Heart right ventricle (tissue), 16 donors: ENCODE measurements around the gene FBXO8. TPM values are rescaled to one million over a fixed set of nuclear protein-coding genes. Genes with fewer than 3 reads are reported as not detected.

Experiments used
- ATAC-seq, 8 donors: fragments of 200-7000 bp; cut with Tn5 transposase; one replicate each; pipeline ENCODE4 v1.9.1; 2020; ENCODE audit warnings: mild to moderate bottlenecking in 8 of 8, moderate library complexity in 8 of 8, moderate number of reproducible peaks in 1 of 8
- DNase-seq, 2 donors: peaks; one replicate each; pipeline ENCODE4 v3.0.0-alpha.2; 2020
- H3K27ac ChIP-seq, 10 donors: fragments of 200-600 bp; sonication (generic) in 2 of 10; one replicate each; pipeline versions ENCODE4 v1.5.0 to v1.8.0; 2020 to 2022; ENCODE audit warnings: mild to moderate bottlenecking in 3 of 10
- H3K27me3 ChIP-seq, 7 donors: fragments of 200-600 bp; one replicate each; pipeline ENCODE4 v1.8.0; 2021 to 2022; ENCODE audit warnings: mild to moderate bottlenecking in 2 of 7
- H3K36me3 ChIP-seq, 9 donors: fragments of 200-600 bp; sonication (generic) in 1 of 9; one replicate each; pipeline versions ENCODE4 v1.5.0 to v1.8.0; 2020 to 2022; ENCODE audit warnings: mild to moderate bottlenecking in 2 of 9
- H3K4me1 ChIP-seq, 9 donors: fragments of 200-600 bp; sonication (generic) in 1 of 9; one replicate each; pipeline versions ENCODE4 v1.5.0 to v1.8.0; 2020 to 2022; ENCODE audit warnings: mild to moderate bottlenecking in 4 of 9
- H3K4me3 ChIP-seq, 10 donors: fragments of 200-600 bp; sonication (generic) in 2 of 10; one replicate each; pipeline versions ENCODE4 v1.5.0 to v1.8.0; 2020 to 2022; ENCODE audit warnings: mild to moderate bottlenecking in 7 of 10, moderate library complexity in 2 of 10
- H3K9me3 ChIP-seq, 11 donors: fragments of 200-600 bp in 10 of 11; sonication (generic) in 2 of 11; one replicate each; pipeline versions ENCODE4 v1.5.0 to v1.8.0; 2013 to 2022; ENCODE audit warnings: mild to moderate bottlenecking in 2 of 11, control low read depth in 1 of 11, moderate library complexity in 1 of 11
- WGBS, 2 donors: extraction: QIAGEN DNeasy Blood & Tissue Kit; methylation state at CpG; one replicate each; pipeline ENCODE4 v1.1.7; 2013; ENCODE audit warnings: inconsistent platforms in 1 of 2; 5-methylcytosine and 5-hydroxymethylcytosine counted together
- intact Hi-C, 10 donors: fragments of 100-400 bp; cut with DNase I; formaldehyde crosslinking; loops; one replicate each; pipeline versions ENCODE4 v1.11.1 to v1.14.2; 2022
- polyA plus RNA-seq, 2 donors: library from polyadenylated mRNA; stranded (reverse); fragments of 200-250 nt; gene quantifications; one replicate each; pipeline ENCODE4 v1.2.3, GENCODE V29; 2013
- total RNA-seq, 10 donors: library from RNA; stranded (reverse); fragmentation: NEBNext Ultra II Directional in 3 of 10; extraction: Animal tissue kit (Norgen Biotek cat#: 25700) in 3 of 10; gene quantifications; one replicate each; pipeline versions ENCODE4 v1.2.1 to v1.2.4, GENCODE V29; 2021 to 2023
- TF ChIP-seq, protein P1 (sequence below), 9 donors: fragments of 200-600 bp; sonication (generic) in 2 of 9; IDR thresholded peaks; one replicate each; pipeline versions ENCODE4 v1.5.0 to v1.8.0; 2021 to 2022; ENCODE audit warnings: antibody characterized with exemption in 9 of 9, mild to moderate bottlenecking in 5 of 9, moderate library complexity in 1 of 9
- donor health status: Arrhythmogenic right ventricular cardiomyopathy.
- donor health status: ischemic (EF 13 %, LVEDD 7.1; RV severe dilation, severe dysfunction).
- donor health status: healthy with polysubstance abuse.
- donor health status: DM: no; HTN: yes; CAD: no.
- donor health status: DM: no; HTN: no; CAD: no.
- donor health status: ischemic (EF 25% LVEDD 6.9; RV normal size, moderate dysfunction).
- donor health status: ischemic (EF 25% LVEDD 5.7; RV mildly dilated, moderate dysfunction).
- donor health status: healthy.
- donor health status: DM: yes; HTN: yes; CAD: no.
- donor health status: Ischemic cardiomyopathy.
- donor health status: ischemic (EF 35%, LVEDD 5.7; RV mildly dilated, moderate dysfunction).
- donor health status: nonischemic (EF 11% LVEDD 7.7; RV severe dilation, severe dysfunction).
- donor health status: DM: yes; HTN: yes; CAD: no.
- donor health status: PGD.
- donor health status: ischemic (EF 29% LVEDD 5.4; RV normal size, mild dysfunction).
- donor health status: nonischemic (EF 23%, LVEDD 6.1; RV moderate dilation, normal function).

FBXO8 gene
- total and polyA plus RNA-seq, 12 donors = 18.3 to 40.0 (median 27.4) TPM

- 66 to 67% methylated on average over 2 of the region's 2 CpGs for WGBS, 2 donors
- ATAC-seq (no peak), DNase-seq (no peak)
- Histone ChIP-seq H3K4me1 (no peaks in the 10 kb centered on the region), H3K36me3 (peaks cover 0 to 69% (median 0%) of the 10 kb centered on the region in 9 donors), H3K9me3 (no peaks in the 10 kb centered on the region), H3K27me3 (no peaks in the 10 kb centered on the region), H3K27ac (no peak overlapping the region), H3K4me3 (no peak overlapping the region)
- intact Hi-C loops = loop anchor here in 7 of 10 donors (5.0 to 10.0 kb wide), 5 partner anchors 82 to 1002 kb away; no protein-coding TSS in a partner anchor
- TF ChIP-seq, protein P1, sequence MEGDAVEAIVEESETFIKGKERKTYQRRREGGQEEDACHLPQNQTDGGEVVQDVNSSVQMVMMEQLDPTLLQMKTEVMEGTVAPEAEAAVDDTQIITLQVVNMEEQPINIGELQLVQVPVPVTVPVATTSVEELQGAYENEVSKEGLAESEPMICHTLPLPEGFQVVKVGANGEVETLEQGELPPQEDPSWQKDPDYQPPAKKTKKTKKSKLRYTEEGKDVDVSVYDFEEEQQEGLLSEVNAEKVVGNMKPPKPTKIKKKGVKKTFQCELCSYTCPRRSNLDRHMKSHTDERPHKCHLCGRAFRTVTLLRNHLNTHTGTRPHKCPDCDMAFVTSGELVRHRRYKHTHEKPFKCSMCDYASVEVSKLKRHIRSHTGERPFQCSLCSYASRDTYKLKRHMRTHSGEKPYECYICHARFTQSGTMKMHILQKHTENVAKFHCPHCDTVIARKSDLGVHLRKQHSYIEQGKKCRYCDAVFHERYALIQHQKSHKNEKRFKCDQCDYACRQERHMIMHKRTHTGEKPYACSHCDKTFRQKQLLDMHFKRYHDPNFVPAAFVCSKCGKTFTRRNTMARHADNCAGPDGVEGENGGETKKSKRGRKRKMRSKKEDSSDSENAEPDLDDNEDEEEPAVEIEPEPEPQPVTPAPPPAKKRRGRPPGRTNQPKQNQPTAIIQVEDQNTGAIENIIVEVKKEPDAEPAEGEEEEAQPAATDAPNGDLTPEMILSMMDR (IDR thresholded peaks at IDR 0.05) = no peak
Measured at GRCh38 chr4:174316954-174317353, 33.5 kb upstream of the FBXO8 start.

DNA sequence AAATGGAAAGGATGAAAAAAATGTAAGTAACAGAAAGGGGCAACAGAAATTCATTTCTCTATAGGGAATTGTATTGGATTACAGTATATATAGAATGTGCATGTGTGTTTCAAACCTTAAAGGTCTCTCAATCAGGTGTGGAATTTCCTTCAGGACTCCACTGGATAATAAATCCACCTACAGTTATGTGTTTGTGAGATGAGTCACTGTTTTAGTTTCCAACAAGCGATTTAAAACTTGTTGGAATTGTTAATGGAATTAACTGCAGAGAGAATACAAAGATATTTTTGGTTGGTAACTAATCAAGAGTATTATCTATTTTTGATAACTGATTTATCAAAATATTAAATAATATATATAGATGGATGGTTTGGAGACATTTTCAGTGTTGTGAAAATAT lies 33.1 kb upstream of the FBXO8 start:
- Histone ChIP-seq H3K27ac (no peak overlapping the region), H3K9me3 (no peaks in the 10 kb centered on the region), H3K4me1 (no peaks in the 10 kb centered on the region), H3K36me3 (peaks cover 0 to 73% (median 3%) of the 10 kb centered on the region in 9 donors), H3K4me3 (no peak overlapping the region), H3K27me3 (no peaks in the 10 kb centered on the region)
- 83 to 91% methylated on average over 1 of the region's 1 CpG for WGBS, 2 donors
- no peak for ATAC-seq
- TF ChIP-seq, protein P1 (IDR thresholded peaks at IDR 0.05) = no peak
- DNase-seq = no peak
- intact Hi-C loops = loop anchor here in 7 of 10 donors (5.0 to 10.0 kb wide), 5 partner anchors 82 to 1002 kb away; no protein-coding TSS in a partner anchor

- TF ChIP-seq, protein P1 (IDR thresholded peaks at IDR 0.05) = no peak
- DNase-seq (no peak), ATAC-seq (peak in 1 of 8 donors; percentile 25)
- Histone ChIP-seq H3K9me3 (no peaks in the 10 kb centered on the region), H3K27me3 (no peaks in the 10 kb centered on the region), H3K4me1 (no peaks in the 10 kb centered on the region), H3K27ac (peak overlapping the region in 1 of 10 donors; percentile 28), H3K36me3 (peaks cover 0 to 85% (median 6%) of the 10 kb centered on the region in 9 donors), H3K4me3 (no peak overlapping the region)
- intact Hi-C loops = loop anchor here in 7 of 10 donors (5.0 to 10.0 kb wide), 5 partner anchors 80 to 1000 kb away; no protein-coding TSS in a partner anchor
- WGBS, 2 donors = 86 to 89% methylated on average over 3 of the region's 3 CpGs
Measured at GRCh38 chr4:174314770-174315169, 31.3 kb upstream of the FBXO8 start.

DNA sequence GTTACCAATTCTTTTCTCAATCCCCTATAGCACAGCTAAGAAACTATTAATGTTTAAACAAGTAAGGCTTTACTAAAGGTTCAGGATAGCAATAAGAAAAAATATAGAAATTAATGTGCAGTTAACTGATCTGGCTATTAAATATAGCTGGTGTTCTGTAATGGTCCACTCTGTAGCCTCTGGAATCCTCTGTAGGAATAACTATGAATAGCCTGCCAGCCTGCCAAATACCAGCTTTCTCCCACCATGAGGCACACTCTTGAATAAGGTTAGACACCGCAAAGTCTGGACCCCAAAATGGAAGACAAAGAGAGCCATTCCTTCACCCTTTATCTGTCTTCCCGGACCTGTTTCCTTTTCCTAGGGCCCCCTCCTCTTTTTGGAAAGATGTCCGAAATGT lies 30.8 kb upstream of the FBXO8 start:
- peaks cover 0 to 88% (median 6%) of the 10 kb centered on the region in 9 donors for H3K36me3 ChIP-seq
- no peaks in the 10 kb centered on the region for H3K9me3 ChIP-seq
- ATAC-seq (peak in 1 of 8 donors; percentile 61), DNase-seq (no peak)
- H3K27ac ChIP-seq = peak overlapping the region in 1 of 10 donors; percentile 28
- intact Hi-C loops = loop anchor here in 5 of 10 donors (10.0 kb wide), 4 partner anchors 79 to 999 kb away; no protein-coding TSS in a partner anchor
- no peaks in the 10 kb centered on the region for H3K4me1 ChIP-seq
- no peaks in the 10 kb centered on the region for H3K27me3 ChIP-seq
- TF ChIP-seq, protein P1 (IDR thresholded peaks at IDR 0.05) = no peak
- no peak overlapping the region for H3K4me3 ChIP-seq
- 88 to 95% methylated on average over 3 of the region's 3 CpGs for WGBS, 2 donors
